HG03095 (cell line): ENCODE measurements around the gene USP30.
"Not testable (repeated sequence)": the region's sequence is repeated elsewhere in the genome, so short reads cannot be mapped to it uniquely, and the experiment has no call there.

Experiments
- ATAC-seq: cut with Tn5 transposase; IDR thresholded peaks from one replicate; pipeline ENCODE4 v1.9.1; 2021; ENCODE audit warnings: moderate library complexity; ENCODE audit not compliant: unreplicated experiment

Gene USP30

GRCh38 chr12:109052414-109053323 is at the start of gene USP30:
Gene USP30, plus strand, starts transcription at chr12:109052576. Its CDS starts 103 bp downstream, at chr12:109052679.
- peak; percentile 67 for ATAC-seq

GRCh38 chr12:109004017-109004416 is 48.4 kb upstream of the USP30 start:
- no peak for ATAC-seq

- no peak for ATAC-seq
These were observed 42.6 kb upstream of the USP30 start for GRCh38 chr12:109009766-109010165.

- ATAC-seq: no peak
These were observed 42.1 kb upstream of the USP30 start for GRCh38 chr12:109010259-109010658.

DNA sequence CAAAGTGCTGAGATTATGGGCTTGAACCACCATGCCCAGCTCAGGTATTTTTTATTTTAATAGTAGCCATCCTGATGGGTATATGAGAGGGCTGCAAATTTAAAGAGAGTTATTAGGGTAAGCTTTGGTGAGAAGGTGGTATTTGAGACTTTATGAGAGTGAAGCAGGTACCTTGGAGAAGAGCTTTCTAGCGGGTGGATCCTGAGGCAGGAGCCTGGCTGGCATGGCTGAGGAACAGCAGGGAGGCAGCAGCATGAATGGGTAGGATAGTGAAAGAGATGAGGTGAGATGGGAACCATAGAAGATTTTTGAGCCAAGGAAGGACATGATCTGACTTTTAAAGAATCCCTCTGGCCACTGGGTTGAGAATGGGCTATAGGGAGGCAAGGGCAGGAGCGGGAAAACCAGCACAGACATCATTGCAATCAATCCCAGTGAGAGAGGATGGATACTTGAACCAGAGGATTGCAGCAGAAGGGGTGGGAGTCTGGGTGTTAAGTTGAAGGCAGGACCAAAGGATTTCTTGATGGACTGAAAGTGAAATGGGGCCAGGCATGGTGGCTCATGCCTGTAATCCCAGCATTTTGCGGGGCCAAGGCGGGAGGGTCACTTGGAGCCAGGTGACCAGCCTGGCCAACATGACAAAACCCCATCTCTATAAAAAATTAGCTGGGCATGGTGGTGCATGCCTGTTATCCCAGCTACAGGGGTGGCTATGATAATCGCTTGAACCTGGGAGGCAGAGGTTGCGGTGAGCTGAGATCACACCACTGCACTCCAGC is 37.2 kb upstream of the USP30 start:
- ATAC-seq: no peak

- no peak for ATAC-seq
These were observed 36.4 kb upstream of the USP30 start for GRCh38 chr12:109016016-109016415.

GRCh38 chr12:109016978-109017377 is 35.4 kb upstream of the USP30 start:
- no peak for ATAC-seq

- ATAC-seq: no peak
These were observed 34.1 kb upstream of the USP30 start for GRCh38 chr12:109018296-109018695.

GRCh38 chr12:109020146-109020795 is 32.1 kb upstream of the USP30 start:
- no peak for ATAC-seq

DNA sequence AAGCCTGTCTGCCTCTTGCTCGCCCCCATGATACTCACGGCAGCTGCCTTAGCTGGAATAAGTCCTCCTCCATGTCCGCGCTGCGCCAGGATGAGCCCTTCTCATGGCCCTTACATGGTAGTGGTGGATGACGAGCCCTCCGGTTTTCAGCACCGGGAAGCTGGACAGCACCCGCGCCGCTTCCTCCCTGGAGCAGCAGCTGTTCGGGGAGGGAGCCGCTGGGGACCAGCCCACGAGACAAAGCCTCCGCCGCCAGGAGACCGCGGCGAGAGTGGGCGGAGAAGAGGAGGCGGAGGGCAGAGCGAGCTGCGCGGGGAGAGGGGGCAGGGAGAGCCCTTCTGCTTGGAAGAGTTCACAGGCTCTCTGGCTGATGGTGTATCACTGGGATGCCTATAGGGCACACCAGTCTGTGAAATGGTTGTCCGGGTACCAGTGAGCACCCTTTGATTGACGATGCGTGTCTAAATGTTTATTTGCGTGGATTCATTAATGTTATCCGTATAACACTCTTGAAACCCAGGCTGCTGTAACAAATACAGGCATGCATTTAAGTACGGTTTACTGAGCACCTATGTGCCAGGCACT is 31.5 kb upstream of the USP30 start, which contains the start of gene SVOP:
Gene SVOP, minus strand, starts transcription at position 273 of the 585 bp plus-strand sequence. Its CDS starts 200 bp downstream, at position 73.
- ATAC-seq: no peak

- ATAC-seq: no peak
These were observed 24.6 kb upstream of the USP30 start for GRCh38 chr12:109027767-109028166.

- not testable (repeated sequence) for ATAC-seq
These were observed 23.8 kb upstream of the USP30 start for GRCh38 chr12:109028624-109029023.

- ATAC-seq: no peak
These were observed 23.0 kb upstream of the USP30 start for GRCh38 chr12:109029411-109029810.

GRCh38 chr12:109033239-109034196 is 18.9 kb upstream of the USP30 start:
- ATAC-seq: no peak

DNA sequence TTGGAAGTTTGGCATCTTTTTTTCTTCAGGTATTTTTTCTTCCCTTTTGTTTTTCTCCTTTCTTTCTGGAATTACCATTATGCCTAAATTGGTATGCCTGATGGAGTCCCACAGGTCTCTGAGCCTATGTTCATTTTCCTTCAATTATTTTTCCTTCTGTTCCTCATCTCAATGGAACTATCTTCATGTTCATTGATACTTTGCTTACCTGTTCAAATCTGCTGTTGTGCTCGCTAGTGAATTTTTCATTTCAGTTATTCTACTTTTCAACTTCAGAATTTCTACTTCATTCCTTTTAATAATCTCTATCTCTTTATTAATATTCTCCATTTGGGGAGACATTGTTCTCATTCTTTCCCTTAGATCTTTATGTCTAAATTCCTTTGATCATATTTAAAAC is 15.4 kb upstream of the USP30 start:
- ATAC-seq: no peak

- no peak for ATAC-seq
These were observed 8.1 kb upstream of the USP30 start for GRCh38 chr12:109044241-109044640.

DNA sequence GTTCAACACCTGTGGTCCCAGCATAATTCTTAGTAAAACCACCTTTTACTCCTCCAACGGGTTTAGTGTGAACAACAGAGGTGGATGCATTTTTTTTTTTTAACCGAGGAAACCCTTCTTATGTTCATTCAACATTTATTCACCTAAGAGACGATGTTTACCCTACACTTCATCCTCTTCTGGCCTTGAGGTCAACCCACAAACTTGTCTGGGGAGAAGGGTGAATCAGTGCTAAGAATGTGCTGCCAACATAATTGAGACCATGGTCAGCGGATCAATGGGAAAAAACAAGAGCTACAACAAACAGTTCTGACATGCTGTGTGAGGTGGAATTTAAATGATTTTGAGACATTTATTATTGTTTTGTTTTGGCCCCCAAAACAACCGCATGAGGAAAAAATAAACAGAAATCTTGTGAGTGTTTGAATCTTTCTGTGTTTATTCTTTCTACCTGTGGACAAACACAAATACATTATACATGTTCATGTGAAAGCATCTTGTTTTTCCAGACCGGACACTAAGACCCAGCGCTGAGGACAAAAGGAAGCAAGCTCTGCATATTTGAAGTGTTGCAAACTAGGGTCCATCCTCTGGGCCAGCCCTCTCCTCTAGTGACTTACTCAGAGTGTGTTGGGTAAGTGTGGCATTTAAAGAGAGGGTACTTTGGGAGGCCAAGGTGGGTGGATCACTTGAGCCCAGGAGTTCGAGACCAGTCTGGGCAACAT is 5.1 kb upstream of the USP30 start:
- no peak for ATAC-seq

DNA sequence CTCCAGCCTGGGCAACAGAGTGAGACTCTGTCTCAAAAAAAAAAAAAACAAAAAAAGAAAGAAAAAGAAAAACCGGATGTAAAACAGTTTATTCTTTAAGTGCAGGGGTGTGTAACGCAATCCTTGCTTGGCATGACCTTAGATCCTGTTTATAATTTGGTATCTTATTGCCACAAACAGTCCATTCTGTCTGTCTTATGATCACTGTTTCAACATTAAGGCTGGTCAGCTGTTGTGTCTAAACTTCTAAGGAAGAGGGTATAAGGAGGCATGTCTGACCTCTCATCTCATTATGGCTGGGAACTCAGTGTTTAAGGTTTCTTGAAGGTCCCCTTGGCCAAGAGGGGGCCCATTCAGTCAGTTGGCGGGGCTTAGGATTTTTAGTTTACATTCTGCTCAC is 3.7 kb upstream of the USP30 start:
- ATAC-seq: not testable (repeated sequence)

- ATAC-seq: not testable (repeated sequence)
These were observed 2.6 kb upstream of the USP30 start for GRCh38 chr12:109049794-109050193.
